ENCODE data around the gene RHBDD3.
A peak's percentile ranks its signal among the peaks of the same experiment; 100 is the strongest.

The RHBDD3 gene

DNA sequence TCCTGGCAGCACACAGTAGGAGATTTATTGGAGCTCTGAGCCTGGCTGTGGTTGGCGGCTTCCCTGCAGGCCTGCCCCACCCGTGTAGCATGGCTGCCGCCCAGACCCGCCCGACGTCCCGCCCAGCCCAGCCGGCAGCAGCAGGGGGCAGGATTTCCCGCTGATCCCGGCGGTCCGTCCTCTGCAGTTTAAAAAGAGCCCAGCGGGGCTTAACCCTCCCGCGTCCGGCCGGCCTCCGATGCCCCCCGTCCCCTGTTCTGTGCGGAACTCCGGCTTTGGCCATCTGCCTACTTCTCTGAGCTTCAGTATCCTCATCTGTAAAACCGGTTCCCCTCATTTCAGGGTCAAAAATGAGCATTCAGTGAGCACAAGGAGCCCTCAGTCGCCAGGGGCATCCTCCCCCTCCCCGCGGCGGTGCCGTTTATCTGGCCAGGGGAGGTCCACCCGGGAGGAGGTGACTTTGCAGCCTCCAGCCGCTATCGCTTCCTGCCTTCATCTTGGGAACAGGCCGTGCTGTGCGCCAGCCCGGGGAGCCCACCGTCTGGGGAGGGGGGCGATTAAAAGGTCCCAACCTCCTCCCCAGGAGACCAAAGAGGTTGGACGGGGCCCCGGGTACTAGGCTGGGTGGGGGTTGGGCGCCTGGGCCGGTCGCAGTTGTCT, 38.5 kb upstream of the RHBDD3 start, which contains the start of gene GAS2L1:
Gene GAS2L1, plus strand, starts transcription at position 476 of the 660 bp plus-strand sequence. CDS start 1,456 bp downstream, outside the sequence.
- peak; percentile 35 to 39 for ATAC-seq

GRCh38 chr22:29305836-29306174, 38.0 kb upstream of the RHBDD3 start:
- ATAC-seq, result no peak

DNA sequence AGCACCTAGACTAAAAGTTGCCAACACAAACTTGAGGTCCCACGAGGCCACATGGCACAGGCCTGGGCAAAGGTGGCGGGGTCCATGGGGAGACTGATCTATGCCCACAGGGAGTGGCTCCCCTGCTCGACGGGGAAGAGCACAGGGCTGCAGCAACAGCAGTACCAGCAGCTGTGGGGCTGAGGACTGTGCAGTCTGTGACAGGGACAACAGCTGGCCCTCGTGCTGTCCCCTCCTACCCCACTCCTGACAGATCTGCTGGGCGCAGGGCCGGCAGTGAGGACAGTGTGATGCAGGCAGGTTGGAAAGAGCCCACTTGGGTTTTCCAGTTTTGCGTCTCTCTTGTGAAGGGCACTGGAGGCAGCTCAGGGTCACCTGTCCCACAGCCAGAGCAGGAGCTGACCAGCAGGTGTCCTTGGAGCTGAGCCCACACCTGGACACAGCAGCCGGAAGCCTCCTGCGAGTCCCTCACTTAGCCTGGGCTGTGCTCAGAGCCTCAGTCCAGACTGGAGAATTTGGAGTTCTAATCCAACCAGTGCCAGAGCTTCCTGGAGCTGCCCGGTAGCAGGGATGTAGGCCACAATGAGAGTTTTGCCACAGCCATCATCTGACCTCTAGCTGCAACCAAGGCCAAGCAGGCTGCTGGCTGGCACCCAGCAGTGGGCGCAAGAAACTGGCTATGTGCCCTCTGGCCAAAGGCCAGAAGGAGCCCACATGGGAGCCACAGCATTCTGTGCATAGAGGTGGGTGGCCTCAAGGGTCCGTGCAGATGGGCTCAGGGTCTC, 35.1 kb upstream of the RHBDD3 start:
- ATAC-seq, result no peak

GRCh38 chr22:29302402-29302680, 34.6 kb upstream of the RHBDD3 start:
- ATAC-seq, result no peak

GRCh38 chr22:29301716-29302401, 34.1 kb upstream of the RHBDD3 start:
- ATAC-seq, result no peak

GRCh38 chr22:29300807-29301601, 33.2 kb upstream of the RHBDD3 start:
- ATAC-seq, result peak in 1 of 2 donors; percentile 10

DNA sequence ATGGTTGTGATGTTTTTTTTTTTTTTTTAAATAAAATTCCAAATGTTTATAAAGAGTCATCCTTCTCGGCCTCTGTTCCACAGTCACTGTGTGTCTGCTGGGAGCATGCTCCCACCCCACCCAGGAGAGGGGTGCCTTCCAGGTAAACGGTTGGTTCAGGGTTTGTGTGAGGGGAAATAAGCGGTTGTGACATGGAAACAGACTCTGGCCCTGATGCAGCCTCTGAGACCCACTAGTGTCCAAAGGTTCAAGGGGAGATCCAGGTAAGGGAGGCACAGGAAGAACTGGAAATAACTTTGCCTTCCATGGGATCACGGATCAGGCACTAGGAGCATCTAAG, 32.7 kb upstream of the RHBDD3 start:
- no peak for ATAC-seq

- no peak for ATAC-seq
These were observed 31.5 kb upstream of the RHBDD3 start for GRCh38 chr22:29299136-29299900.

DNA sequence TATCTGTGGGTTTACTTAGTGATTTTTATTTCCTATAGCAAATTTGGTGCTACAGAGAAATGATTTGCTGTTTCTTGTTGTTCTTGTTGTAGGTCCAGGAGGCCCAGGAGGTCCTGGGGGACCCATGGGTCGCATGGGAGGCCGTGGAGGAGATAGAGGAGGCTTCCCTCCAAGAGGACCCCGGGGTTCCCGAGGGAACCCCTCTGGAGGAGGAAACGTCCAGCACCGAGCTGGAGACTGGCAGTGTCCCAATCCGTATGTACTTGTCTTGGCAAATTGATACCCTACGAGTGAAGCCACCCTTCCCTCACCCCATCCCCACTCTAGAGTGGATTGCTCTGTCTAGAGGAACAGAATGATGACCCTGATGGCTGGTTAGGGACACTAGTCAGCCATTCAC, 30.9 kb upstream of the RHBDD3 start:
- ATAC-seq, result no peak

- ATAC-seq, result no peak
These were observed 24.6 kb upstream of the RHBDD3 start for GRCh38 chr22:29292379-29292778.

DNA sequence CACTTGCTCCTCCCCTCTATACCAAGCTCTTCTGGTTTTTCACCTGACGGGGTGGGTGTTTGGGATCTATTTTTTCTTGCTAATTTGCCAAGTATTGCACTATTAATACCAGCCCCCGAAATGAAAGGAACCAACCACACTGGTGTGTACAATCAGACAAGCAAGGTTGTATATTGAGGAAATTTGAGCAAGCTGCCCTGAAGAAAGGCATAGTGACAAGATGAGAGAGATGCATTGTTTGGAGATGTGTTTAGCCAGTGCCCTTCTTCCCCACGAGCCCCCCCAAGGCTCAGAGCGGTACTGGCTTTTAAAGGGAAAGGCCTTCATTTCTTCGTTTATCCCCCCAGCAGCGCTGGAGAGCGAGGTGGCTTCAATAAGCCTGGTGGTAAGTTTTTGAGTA, 23.4 kb upstream of the RHBDD3 start:
- no peak for ATAC-seq

DNA sequence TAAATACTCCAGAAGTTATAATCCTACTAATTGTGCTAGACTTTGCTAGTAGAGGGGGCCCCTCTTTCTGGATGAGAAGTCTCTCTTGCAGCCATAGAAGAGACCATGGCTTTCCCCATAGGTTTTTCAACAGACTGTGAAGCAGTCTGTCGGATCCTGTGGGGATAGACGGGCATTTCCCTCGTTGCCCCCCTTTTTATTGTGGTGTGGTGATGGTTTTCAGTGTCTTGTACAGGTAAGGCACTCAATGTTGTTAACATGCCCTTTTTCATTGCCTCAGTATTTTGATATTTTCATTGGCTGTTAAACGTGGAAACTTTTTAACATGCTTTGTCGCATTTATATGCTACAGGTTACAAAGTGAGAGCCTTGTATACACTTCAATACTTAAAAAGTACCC, 22.3 kb upstream of the RHBDD3 start:
- ATAC-seq, result no peak

DNA sequence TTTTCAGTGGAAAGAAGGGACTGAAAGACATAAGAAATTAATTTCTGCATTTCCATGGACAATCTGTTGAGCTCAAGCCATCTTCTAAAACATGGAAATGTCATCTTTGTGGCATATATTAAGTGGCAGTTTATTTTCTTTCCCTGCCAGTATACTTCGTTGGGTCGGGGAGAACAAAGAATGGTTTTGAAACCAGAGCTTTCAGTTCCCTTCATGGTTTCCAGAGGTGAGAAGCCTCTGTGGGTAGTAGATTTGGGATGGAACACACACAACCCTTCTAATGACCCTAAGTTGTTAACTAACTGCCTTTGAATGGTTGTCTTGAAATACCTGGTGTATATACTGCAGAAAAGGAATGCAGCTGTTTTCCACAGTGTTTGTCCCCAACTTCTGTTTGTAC, 21.1 kb upstream of the RHBDD3 start:
- ATAC-seq, result no peak

DNA sequence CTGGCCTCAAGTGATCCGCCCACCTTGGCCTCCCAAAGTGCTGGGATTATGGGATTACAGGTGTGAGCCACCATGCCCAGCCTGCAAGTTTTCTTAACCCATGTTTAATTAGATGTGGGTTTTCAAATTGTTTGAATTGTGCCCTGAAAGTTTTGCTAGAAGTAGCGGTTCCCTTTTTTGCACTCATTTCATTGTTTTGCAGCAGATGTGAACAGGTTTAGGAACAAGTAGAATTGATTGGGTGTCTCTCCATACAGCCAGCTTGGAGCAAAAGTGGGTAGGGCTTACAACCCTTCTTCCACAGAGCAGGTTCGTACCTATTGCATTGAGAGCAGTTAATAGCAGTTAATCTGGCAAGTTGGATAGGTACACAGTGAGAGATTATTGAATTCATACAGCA, 16.4 kb upstream of the RHBDD3 start:
- ATAC-seq, result no peak

GRCh38 chr22:29277927-29278326, 10.1 kb upstream of the RHBDD3 start:
- ATAC-seq, result no peak

DNA sequence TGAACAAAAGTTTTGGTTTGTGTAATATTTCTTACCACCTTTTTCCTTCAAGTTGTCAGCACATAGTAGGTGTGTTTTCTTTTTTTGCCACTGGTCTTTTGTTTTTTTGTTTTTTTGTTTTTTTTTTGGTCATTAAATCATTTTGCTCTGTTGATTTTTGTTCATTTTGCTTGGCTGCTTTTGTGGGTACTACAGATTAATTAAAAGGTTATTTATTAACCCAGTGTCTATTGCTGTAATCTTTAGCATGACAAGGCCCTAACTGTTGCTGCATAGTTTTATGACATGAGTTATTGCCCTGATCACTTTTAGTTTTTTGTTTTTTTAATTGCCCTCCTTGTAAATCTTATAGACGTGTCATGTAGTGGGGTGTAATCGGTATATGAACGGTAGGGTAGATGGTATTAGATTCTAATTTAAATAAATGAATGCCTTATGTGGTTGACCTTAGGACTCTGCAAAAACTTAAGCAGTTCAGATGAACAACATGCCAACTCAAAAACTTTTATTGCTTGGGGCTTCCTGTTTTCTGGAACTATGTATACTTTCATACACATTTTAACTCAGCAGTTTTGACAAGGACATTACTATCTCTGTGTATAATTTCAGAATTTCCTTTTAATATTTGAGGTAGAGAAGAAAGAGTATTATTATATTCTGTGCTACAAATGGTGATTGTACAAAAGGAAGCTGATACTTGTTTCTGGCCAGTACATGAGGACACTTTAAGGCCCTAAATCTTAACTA, 8.2 kb upstream of the RHBDD3 start:
- ATAC-seq, result no peak

DNA sequence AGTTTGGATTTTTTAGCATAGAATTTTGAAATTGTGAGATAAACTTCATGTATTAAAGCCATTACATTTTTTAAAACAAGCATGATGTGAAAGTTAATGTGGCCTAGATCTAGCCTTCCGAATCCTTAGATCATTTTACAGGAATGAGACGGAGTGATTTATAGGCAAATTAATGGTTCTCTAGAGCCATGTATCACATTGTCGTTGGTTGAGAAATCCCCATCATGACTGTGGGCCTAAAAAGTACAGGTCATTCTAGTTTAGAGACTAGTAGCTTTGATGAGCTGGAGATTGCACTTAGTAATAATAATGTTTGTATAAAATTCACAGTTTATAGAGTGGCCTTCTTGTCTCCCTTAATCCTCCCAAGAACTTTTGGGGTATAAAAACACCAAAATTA, 7.4 kb upstream of the RHBDD3 start:
- no peak for ATAC-seq

DNA sequence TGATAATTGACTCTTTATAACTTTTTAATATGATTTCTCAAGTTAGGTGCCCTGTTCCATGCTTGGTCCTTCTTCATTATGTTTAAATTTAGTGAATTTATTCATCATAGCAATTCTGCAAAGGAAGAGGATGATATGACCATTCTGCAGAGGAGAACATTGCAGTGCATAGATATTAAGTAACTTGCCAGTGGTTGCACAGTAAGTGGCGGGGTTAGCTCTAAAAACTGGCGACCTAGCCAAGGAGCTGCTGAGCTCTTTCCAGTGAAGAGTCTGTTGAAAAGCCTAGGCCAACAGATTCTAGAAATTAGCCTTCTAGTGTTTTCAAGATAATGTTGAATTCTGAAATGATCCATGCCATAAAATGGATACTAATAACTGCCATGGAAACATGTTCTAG, 4.8 kb upstream of the RHBDD3 start:
- ATAC-seq, result no peak

- ATAC-seq, result peak in 1 of 2 donors; percentile 6
These were observed 2.9 kb upstream of the RHBDD3 start for GRCh38 chr22:29270475-29271271.

GRCh38 chr22:29269731-29270474, 2.1 kb upstream of the RHBDD3 start:
- no peak for ATAC-seq
